ENCODE results near the gene PPFIA3. TPM values are rescaled to one million over a fixed set of nuclear protein-coding genes. Genes with fewer than 3 reads are reported as not detected.

Gene PPFIA3
- total RNA-seq, 1 experiment from 2014 or later, result 4.9 TPM

GRCh38 chr19:49148044-49148682 lies 28.8 kb downstream of the PPFIA3 start:
- no peak overlapping the region for H3K27ac Mint-ChIP-seq (ENCODE audit: unreplicated experiment)
- H3K9me3 Mint-ChIP-seq (ENCODE audit: low read depth, unreplicated experiment), result peaks cover 2% of the 10 kb centered on the region
- peak overlapping the region; percentile 71 for H3K4me3 Mint-ChIP-seq (ENCODE audit: low read depth, unreplicated experiment)
- no TSS peak for BruUV-seq (replicated peaks)
- TF ChIP-seq CTCF (IDR thresholded peaks at IDR 0.05; ENCODE audit: unreplicated experiment), result no peak
- no peak for DNase-seq
- H3K27me3 Mint-ChIP-seq (ENCODE audit: unreplicated experiment), result peaks cover 53% of the 10 kb centered on the region
- CTCF ChIA-PET, result interaction anchor here (1.2 to 1.7 kb wide), 3 partner anchors 9 to 77 kb away, joined by 4 to 9 read pairs (median 5); partner anchors contain the start of gene LIN7B
- H3K4me1 Mint-ChIP-seq (ENCODE audit: low read depth, unreplicated experiment), result peaks cover 18% of the 10 kb centered on the region
- intact Hi-C loops (cut with micrococcal nuclease; ENCODE audit: unreplicated experiment), result no loop called here
- peaks cover 43% of the 10 kb centered on the region for H3K36me3 Mint-ChIP-seq (ENCODE audit: insufficient read depth, unreplicated experiment)

GRCh38 chr19:49148784-49149651 lies 29.7 kb downstream of the PPFIA3 start:
- Mint-ChIP-seq H3K4me1 (ENCODE audit: low read depth, unreplicated experiment) (peaks cover 18% of the 10 kb centered on the region), H3K27me3 (ENCODE audit: unreplicated experiment) (peaks cover 62% of the 10 kb centered on the region), H3K27ac (ENCODE audit: unreplicated experiment) (peak overlapping the region; percentile 11), H3K9me3 (ENCODE audit: low read depth, unreplicated experiment) (peaks cover 8% of the 10 kb centered on the region), H3K36me3 (ENCODE audit: insufficient read depth, unreplicated experiment) (peaks cover 42% of the 10 kb centered on the region), H3K4me3 (ENCODE audit: low read depth, unreplicated experiment) (peak overlapping the region; percentile 71)
- intact Hi-C loops (cut with micrococcal nuclease; ENCODE audit: unreplicated experiment), result no loop called here
- CTCF ChIA-PET, result interaction anchor here (0.7 to 3.0 kb wide), 10 partner anchors 10 to 294 kb away, joined by 3 to 22 read pairs (median 4); partner anchors contain the start of genes GYS1, LIN7B and RUVBL2
- no TSS peak for BruUV-seq (replicated peaks)
- TF ChIP-seq CTCF (IDR thresholded peaks at IDR 0.05; ENCODE audit: unreplicated experiment), result no peak
- DNase-seq, result peak; percentile 100

GRCh38 chr19:49149652-49150105 lies 30.3 kb downstream of the PPFIA3 start:
- TSS peak; percentile 86 for BruUV-seq (replicated peaks)
- CTCF ChIA-PET, result interaction anchor here (0.7 to 3.0 kb wide), 9 partner anchors 10 to 293 kb away, joined by 3 to 22 read pairs (median 5); partner anchors contain the start of genes GYS1, LIN7B and RUVBL2

More at GRCh38 chr19:49149652-49150105, 30.3 kb downstream of the PPFIA3 start:
- Mint-ChIP-seq H3K36me3 (ENCODE audit: insufficient read depth, unreplicated experiment) (peaks cover 48% of the 10 kb centered on the region), H3K4me3 (ENCODE audit: low read depth, unreplicated experiment) (peak overlapping the region; percentile 71), H3K4me1 (ENCODE audit: low read depth, unreplicated experiment) (peaks cover 18% of the 10 kb centered on the region), H3K27ac (ENCODE audit: unreplicated experiment) (peak overlapping the region; percentile 11), H3K27me3 (ENCODE audit: unreplicated experiment) (peaks cover 68% of the 10 kb centered on the region), H3K9me3 (ENCODE audit: low read depth, unreplicated experiment) (peaks cover 14% of the 10 kb centered on the region)
- TF ChIP-seq CTCF (IDR thresholded peaks at IDR 0.05; ENCODE audit: unreplicated experiment), result no peak
- intact Hi-C loops (cut with micrococcal nuclease; ENCODE audit: unreplicated experiment), result no loop called here
- DNase-seq, result peak; percentile 66
